ENCODE measurements around the gene ORAI1.
"Not testable (repeated sequence)": the region's sequence is repeated elsewhere in the genome, so short reads cannot be mapped to it uniquely, and the experiment has no call there.

ORAI1 gene

DNA sequence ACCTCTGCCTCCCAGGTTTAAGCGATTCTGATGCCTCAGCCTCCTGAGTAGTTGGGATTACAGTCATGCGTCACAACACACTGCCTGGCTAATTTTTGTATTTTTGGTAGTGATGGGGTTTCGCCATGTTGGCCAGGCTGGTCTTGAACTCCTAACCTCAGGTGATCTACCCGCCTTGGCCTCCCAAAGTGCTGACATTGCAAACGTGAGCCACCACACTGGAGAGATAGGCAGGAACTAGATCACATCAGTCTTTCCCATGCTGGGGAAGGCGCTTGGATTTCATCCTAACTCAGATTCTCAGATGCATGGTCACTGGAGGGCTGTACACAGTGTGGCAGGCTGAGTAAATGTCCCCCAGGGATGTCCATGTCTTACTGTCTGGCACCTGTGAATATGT lies 18.0 kb upstream of the ORAI1 start:
- DNase-seq, result no peak

DNA sequence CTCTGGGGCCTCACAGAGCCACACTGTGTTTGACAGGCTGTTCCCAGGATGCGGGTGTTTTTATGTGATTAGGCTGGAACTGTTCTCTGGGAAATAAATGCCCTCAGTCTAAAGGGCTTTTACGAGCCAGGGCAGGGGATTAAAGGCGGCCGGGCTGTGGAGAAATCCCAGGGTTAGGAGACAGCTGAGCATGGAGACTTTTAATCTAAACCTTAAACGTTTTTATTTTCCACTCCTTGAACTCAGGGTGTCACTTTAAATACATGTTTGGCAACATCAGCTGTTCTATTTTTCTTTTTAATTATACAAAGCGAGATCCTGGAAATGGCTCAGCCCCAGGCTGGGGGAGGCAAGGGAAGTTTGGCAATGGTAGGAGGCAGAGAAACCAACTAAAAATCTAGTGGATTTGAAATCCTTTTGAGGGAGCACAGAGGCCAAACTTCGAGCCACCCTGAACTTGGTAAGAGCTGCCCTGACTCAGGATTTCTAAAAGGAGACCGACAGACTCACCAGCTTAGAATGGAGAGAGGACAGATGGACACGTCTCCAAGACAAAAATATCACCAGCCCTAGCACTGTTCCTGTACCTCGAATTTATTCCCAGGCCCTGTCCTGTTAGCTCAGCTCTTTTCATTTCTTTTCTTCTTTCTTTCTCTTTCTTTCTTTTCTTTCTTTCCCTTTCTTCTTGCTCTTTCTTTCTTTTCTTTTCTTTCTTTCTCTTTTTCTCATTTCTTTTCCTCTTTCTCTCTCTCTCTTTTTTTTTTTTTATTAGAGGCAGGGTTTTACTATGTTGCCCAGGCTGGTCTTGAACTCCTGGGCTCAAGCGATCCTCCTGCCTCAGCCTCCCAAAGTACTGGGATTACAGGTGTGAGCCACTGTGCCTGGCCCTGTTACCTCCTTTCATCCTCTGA lies 15.8 kb upstream of the ORAI1 start:
- DNase-seq, result no peak

DNA sequence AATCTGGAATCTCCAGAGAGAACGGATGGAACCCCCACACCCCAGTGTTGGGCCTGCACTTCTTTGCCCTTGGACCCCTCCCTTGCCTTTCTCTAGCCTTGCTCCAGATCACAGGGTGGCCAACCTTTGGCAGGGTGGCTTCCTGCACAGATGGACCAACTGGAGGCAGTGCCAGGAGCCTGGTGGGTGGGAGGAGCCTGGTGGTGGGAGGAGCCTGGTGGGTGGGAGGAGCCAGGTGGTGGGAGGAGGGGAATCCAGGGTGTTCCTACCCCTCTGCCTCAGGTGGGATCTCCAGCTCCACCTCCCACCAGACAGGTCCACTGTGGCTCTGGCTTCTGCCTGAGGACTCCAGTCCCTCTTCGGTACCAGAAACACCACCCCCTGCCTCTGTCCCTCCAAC lies 15.0 kb upstream of the ORAI1 start:
- DNase-seq, result no peak

DNA sequence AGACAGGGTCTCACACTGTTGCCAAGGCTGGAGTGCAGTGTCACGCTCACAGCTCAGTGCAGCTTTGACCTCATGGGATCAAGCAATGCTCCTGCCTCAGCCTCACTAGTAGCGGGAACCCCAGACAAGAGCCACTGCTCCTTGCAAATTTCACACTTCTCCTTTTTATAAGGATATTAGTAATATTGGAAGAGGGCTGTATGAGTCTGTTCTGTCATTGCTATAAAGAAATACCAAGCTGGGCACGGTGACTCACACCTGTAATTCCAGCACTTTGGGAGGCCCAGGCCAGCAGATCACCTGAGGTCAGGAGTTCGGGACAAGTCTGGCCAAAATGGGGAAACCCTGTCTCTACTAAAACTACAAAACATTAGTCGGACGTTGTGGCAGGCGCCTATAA lies 12.9 kb upstream of the ORAI1 start:
- DNase-seq, result no peak

DNA sequence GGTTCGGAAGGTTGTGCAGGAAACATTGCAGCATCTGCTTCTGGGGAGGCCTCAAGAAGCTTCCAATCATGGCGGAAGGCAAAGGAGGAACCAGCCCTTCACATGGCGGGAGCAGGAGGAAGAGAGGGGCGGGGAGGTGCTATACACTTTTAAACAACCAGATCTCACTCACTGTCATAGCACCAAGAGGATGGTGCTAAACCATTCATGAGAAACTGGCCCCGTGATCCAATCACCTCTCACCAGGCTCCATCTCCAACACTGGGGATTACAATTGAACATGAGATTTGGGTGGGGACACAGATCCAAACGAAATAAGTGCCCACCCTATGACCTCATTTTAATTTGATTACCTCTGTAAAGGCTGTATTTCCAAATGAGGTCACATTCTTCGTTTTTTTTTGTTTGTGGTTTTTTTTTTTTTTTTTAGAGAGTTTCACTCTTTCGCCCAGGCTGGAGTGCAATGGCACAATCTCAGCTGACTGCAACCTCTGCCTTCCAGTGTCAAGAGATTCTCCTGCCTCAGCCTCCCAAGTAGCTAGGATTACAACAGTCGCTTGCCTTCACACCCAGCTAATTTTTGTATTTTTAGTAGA lies 11.4 kb upstream of the ORAI1 start:
- DNase-seq, result no peak

DNA sequence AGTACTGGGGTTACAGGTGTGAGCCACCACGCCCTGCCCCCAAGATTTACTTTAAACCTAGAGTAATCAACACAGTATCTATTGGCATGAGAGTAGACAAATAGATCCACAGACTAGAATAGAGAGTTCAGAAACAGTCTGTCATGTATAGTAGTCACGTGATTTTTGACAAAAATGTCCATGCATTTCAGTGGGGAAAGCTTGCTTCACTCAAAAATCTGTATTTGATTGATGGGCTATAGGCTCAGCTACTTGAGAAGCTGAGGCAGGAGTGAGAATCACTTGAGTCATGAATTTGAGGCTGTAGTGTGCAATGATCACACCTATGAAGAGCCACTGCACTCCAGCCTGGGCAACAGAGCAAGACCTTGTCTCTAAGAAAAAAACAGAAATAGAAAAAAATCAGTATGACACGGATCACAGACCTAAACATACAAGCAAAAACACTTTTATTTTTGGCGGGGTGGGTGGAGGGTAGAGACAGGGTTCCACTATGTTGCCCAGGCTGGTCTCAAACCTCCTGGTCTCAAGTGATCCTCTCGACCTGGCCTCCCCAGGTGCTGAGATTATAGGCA lies 7.6 kb upstream of the ORAI1 start:
- no peak for DNase-seq

DNA sequence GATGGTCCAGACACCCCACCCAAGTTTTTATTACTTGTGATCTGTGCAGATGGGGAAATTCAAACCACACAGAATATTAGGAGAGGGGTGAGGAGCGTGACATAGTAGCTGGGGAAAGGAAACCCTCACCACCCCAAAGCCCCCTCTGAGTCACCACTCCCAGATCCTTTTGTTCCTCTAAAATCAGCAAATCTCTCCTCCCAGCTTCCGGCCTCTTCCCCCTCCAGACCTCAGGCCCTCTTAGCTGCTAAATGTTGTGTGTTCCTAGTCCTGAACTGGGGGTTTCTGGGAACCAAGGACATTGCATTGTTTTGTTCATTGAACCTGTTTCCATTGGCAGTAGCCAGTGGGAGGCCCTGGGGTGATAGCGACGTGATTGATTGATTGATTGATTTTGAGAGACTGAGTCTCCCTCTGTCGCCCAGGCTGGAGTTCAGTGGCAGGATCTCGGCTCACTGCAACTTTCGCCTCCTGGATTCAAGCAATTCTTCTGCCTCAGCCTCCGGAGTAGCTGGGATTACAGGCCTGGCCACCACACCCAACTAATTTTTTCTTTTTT lies 5.9 kb upstream of the ORAI1 start:
- no peak for DNase-seq

DNA sequence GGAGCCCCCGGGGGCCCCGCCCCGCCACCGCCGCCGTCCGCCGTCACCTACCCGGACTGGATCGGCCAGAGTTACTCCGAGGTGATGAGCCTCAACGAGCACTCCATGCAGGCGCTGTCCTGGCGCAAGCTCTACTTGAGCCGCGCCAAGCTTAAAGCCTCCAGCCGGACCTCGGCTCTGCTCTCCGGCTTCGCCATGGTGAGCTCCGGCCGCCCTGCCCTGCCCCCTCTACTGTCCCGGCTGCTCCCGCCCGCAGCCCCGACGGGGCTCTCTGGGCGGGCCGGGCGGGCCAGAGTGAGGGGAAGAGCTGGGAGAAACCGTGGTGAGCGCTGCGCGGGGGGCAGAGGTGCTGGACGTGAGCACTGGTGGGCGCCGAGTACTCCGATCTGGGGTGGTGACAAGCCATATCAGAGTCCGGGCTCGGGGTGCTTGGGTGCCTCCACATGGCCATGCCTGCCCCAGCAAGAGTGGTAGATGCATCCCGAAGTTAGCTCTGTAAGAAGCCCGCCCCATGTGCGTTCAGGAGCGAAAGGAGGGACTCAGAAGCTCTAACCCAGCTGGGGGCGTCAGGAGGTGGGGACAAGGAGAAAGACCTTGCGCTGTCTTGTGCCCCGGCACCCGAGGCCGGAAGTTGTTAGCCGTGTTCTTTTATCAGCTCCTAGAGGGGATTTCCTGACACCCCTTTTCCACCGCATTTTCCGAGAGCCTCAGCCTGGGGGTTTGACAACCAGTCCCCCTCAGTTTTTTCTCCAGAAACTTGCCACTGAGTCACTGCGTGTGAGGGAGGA lies 717 bp downstream of the ORAI1 start:
- DNase-seq, result peak; percentile 87

DNA sequence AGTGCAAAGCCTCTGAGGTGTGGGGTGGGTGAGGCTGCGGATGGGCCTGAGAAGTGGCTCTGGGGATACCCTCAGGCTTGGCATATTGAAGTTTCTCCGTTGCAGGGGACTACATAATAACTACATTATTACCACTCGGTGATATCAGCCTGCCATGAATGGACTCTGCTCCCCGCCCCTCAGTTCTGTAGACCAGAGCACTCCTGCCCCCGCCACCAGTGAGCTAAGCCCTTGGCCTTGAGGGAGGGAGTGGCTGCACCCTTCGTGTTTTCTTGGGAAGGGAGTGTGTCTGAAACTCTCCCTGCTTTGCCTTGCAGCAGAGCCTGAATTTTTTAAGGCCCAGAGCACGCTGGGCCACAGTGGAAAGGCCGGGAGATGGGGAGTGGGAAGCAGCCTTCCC lies 1.7 kb downstream of the ORAI1 start:
- DNase-seq, result no peak

DNA sequence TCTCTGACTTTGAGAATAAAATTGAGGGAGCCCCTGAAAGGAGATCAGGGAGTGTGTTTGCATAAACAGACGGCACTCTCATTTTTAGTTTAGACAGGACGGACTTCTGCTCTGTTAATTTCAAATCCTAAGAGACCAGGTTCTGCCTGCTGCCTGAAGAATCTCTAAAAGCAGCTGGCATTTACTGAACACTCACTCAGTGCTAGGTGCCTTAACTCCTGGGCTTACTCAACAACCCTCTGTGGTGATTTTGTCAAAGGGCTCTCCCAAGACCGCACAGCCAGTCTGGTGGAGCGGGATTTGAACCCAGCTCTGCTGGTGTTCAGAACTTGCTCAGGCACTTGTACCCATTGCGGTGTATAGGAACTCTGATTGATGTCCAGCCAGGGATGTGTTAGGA lies 2.2 kb downstream of the ORAI1 start:
- no peak for DNase-seq

DNA sequence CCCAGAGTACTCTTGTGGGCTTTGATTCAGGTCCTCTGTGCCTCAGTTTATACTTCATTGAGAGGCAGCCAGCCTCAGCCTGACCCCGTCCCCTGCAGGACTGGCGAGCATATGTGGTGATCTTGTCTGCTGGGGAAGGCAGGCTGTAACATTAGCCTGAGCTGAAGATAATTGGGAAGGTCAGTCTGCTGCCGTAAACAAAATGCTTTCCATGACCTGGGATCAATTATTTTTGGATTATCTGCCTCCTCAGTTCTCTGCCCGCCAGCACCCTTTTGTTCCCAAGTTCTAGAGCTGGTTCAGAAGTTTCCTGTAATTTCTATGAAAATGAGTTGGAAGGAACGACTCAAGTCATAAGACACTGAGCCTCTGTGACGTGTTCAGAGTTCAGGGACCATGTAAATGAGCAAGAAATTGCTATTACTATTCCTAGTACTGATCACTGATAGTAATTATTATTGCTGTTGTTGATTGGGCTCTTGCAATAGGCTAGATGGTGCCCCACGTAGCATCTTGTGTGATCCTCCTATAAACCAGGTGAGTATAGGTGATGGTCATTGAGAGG lies 4.5 kb downstream of the ORAI1 start:
- no peak for DNase-seq

DNA sequence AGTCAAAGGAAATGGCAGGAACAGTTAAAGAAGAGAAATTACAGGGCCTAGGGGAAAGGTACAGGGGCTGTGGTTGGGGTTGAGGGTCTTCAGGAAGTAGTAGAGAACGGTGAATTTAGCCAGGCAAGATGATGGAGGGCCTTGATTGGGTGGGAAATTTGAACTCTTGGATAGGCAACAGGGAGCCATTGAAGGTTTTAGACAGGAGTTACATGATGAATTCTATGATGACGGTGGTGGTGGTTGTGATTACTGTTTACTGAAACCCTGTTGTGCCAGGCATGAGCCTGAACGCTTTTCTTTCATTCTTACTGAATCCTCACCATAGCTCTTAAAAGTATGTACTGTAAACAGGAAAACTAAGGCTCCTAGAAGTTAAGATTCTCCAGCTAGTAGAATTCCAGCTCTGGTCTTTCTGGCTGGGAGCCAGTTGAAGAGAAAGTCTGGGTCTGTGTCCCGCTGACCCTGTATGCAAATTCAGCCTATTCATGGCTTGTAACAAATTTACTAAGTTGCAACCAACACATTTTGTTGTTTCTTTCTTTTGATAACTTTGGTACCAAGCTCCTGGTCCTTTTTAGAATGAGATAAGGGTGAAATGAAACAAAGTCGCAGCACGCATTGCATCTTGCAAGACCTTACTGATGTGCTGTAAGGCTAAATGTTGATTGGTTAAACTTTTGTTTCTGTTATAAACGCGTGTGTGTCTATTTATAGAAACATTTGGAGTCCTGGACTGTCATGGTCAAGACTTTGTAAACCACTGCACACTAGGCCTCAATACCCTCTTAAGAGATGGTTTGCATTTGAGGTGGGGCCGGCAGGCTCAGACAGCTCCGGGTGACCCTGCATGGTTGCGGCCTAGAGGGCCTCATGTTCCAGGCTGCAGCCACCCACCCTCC lies 6.0 kb downstream of the ORAI1 start:
- DNase-seq, result no peak

DNA sequence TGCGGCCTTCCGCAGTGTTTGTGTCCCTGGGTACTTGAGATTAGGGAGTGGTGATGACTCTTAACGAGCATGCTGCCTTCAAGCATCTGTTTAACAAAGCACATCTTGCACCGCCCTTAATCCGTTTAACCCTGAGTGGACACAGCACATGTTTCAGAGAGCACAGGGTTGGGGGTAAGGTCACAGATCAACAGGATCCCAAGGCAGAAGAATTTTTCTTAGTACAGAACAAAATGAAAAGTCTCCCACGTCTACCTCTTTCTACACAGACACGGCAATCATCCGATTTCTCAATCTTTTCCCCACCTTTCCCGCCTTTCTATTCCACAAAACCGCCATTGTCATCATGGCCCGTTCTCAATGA lies 7.5 kb downstream of the ORAI1 start:
- not testable (repeated sequence) for DNase-seq

DNA sequence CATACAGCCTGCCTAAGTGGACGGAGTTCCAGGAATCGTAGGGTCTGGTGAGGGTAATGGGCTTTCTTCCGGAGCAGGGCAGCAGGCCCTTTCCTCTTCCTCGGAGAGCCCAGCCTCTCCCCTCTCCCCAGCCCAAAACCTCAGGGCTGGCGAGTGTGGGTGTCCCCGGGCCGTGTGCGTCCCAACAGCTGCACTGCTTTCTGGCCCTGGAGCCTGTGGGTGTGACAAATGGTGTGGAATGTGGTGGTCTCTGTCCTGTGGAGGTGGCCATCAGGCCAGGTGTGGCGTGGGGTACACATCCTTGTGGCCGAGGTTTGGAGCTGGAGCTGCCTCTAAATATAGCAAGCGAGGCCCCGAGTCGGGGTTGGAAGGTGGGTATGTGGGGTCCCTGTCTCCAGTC lies 8.5 kb downstream of the ORAI1 start:
- no peak for DNase-seq

DNA sequence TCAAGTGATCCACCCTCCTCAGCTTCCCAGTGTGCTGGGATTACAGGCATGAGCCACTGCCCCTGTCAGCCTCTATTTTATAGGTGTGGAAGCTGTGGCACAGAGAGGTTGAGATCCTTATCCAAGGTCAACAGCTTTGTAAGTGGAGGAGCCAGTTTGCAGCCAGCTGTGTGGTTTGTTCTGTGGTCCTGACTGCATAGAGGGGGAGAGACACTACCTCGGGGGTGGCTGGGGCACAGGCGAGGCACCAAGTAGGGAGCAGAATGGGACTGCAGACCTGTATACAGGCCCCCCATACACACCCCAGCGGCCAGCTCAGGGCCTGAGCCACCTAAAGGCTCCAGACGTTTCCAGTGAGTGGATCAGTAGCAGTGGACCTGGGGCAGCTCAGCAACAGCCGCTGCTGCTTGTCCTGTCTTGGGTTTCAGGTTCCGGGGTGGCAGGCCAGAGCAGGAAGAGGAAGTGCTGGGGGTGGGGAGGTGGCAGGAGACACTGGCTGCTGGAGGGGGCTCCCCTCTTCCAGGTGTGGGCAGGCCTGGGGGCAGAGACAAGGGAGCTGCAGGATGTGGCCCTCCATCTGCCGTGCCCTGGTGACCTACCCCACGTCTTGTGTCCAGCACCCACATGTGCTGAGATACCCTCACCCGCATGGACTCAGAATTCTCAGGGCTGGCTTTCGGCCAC lies 11.0 kb downstream of the ORAI1 start:
- DNase-seq, result peak; percentile 67

DNA sequence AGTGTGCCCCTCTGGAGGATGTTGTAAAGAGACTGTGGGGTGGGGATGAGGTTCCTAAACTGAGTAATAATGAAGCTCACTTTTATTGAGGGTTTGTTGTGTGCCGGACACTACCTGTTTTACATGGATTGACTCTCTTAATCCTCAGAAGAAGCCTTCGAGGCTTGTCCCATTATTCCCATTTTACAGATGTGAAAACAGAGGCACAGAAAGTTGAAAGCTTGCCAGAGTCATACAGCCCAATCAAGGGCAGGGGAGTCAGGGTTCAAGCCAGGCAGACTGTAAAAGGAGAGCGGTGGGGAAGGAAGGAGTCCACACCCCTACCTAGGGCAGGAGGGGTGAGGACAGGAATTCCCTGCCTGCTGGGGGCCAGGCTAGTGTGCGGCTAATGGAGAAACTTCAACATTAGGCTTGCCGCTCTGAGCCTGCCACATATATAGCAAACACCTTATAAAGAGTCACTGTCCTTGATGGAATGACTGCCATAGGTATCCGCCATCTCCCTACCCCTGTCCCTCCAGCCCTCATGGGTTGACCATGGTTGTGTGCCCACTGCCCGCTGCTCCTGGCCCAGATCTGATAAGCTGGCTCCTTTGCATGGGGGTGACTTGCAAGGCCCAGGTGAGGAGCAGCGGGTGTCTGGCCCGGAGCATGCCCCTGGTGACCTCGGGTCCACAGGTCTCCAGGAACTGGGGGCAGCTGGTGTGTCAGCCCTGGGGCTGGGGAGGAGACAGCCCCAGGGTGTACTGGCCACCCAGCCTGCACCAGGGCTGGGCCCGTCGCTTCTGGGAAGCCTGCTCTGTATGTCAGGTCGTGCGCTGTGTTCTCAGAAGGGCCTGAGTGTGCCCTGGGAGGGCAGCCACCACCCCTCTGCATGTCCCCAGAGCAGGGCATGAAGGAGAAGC lies 12.2 kb downstream of the ORAI1 start:
- DNase-seq, result no peak

DNA sequence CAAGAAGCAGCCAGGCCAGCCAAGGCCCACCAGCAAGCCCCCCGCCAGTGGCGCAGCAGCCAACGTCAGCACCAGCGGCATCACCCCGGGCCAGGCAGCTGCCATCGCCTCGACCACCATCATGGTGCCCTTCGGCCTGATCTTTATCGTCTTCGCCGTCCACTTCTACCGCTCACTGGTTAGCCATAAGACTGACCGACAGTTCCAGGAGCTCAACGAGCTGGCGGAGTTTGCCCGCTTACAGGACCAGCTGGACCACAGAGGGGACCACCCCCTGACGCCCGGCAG lies 15.0 kb downstream of the ORAI1 start:
- DNase-seq, result no peak

DNA sequence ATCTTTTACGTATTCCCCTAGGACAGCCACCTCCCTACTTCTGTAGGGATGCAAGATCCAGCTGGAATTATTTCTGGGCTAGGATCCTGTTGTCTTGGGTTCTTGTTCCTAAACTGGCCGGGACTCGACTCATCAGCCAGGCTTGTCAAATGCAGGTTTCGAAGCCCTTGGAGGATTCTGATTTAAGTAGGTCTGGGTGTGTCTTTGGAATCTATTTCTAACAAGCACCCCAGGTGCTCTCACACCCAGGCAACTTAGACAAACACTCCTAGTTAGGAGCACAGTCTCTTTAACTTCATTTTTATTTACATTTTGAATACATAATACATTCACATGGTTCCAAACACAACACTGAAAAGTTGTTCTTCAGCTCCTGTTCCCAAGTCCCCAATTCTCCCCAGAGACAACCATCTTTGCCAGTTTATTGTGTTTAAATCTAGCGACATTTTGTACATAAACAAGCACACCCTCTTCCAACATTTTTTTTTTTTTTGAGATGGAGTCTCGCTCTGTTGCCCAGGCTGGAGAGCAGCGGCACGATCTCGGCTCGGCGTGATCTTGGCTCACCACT lies 22.2 kb downstream of the ORAI1 start:
- DNase-seq, result no peak

DNA sequence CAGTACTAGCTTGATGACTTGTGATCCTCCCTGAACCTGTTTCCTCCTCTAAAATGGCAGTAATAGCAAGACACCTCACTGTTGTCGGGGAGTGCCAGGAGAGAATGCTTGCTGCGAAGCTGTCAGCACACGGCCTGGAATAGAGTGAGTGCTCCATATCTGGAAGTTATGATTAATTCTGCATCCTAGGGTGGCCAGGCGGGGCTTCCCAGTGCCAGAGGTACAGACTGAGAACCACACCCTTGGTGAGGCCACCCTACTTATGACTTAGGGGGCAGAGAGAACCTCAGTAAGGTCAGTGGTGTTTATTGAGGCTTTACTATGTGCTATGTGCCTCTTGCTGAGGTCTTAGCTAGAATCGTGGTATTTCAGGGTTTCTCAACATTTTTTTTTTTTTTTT lies 23.0 kb downstream of the ORAI1 start:
- DNase-seq, result no peak

DNA sequence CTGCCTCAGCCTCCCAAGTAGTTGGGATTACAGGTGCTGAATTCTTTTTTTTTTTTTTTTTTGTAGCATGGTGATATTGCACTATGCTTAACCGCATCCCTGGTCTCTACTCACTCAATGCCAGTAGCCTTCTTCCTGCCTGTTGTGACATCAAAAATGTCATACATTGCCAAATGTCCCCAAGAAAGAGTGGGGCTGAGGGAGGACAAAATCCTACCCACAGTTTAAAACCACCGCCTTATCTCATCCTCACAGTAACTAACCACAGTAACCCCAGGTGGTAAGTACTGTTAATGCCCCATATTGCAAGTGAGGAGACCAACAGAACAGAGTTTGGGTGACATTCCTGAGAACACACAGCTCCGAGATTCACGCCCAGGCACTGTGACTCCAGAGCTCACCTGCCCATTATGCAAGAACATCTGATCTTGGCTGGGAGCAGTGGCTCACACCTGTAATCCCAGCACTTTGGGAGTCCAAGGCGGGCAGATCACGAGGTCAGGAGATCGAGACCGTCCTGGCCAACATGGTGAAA lies 23.6 kb downstream of the ORAI1 start:
- peak; percentile 44 for DNase-seq
